Measurements from ENCODE around the gene NFKBIL1.

The NFKBIL1 gene

DNA sequence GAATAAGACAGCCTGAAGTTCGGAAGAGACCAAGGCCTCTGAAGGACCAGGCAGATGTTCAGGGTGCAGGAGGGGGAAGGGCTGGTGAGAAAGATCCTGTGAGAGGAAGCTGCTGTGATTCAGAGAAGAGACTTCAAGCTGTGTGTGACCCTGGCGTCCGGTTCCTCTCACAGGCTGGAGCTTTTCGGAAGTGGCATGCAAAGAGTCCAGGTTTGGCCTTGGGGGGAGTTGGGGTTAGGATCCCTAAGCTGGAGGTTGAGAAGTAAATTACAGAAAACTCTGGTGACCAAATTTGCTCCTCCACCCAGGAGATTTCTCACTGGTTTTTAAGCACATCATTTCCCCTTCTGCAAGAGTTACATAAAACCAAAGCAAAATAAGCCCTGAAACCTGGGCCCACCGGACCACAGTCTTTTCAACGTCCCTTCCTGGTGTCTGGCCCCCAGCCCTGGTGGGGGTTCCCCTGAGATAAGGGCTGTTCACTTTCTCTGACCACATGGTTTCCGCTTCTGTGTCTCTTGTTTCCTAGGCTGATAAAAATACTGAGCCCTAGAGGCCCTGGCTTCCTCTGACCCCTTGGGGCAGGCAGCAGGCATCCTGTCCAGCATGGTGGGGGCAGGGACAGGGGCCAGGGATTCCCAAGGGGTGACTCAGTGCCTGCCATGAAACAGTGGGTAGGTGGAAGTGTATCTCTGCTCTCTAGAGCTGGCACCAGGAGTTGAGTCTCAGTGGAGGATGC lies 12.7 kb downstream of the NFKBIL1 start:
- DNase-seq (ENCODE audit: low read depth) = no peak

DNA sequence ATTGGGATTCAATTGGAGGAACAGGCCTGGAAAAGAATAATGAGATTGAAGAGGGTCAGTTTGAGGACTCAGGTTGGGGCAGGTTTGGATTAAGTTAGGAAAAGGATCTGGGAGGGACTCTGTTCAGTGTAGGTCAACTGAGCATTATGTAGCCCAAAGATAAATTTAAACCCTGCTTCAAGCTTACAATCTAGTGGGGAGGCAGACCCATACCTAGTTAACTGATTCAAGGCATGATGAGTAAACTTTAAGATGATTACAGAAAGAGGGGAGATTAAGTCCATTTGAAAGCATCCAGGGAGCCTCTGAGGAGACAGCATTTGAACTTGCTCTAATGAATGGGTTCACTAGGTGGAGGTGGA lies 13.3 kb downstream of the NFKBIL1 start:
- DNase-seq (ENCODE audit: low read depth) = no peak

DNA sequence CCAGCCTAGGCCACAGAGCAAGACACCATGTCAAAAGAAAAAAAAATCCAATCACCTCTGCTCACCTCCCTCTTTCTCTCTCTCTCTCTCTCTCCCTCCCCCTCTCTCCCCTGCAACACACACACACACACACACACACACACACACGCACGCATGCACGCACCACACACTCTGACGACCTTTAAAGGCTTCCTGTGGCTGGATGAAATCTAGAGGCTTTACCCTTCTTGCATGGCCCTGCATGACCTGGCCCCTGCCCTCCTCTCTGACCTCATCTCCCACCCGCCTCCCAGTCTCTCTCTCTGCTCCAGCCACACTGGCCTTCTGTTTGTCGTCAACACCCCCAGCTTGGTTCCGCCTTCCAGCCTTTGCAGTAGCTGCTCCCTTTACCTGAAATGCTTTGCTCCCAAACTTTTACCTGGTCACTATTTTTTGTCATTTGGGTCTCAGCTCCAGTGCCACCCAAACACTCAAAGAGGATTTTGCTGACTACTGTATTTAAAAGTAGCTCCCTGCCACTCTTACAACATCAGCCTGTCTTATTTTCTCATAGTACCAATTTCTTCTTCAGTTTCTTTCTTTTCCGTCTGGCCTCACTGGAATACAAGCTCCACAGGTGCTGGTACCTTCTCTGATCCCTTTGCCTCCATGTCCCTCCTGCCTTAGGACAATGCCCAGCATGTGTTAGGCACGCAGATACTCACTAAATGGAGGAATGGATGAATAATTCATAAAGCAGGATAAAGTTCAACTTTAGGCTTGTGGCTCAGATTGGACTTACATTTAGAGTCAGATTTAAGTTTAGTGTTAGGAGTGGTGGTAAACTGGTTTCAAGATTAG lies 20.3 kb downstream of the NFKBIL1 start:
- no peak for DNase-seq (ENCODE audit: low read depth)

DNA sequence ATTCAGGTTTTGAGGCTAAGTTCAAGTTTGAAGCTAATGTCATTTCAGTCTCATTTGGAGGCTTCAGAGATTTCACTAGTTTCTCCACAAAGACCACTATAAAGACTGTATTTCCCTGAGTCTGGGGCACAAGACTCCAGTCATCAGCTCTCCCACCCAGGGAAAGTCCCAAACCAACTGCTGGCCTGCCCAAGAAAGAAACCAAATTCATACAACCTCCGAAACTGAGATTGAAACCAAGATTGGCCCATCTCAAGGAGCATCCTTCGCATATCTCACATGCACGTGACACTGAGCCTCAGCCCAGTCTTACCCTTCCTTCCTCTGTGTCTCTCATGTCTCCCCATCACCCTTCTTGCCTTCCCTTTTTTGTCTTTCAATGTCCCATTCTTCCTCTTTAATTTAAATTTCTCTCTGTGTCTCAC lies 21.1 kb downstream of the NFKBIL1 start:
- DNase-seq (ENCODE audit: low read depth) = peak; percentile 61

DNA sequence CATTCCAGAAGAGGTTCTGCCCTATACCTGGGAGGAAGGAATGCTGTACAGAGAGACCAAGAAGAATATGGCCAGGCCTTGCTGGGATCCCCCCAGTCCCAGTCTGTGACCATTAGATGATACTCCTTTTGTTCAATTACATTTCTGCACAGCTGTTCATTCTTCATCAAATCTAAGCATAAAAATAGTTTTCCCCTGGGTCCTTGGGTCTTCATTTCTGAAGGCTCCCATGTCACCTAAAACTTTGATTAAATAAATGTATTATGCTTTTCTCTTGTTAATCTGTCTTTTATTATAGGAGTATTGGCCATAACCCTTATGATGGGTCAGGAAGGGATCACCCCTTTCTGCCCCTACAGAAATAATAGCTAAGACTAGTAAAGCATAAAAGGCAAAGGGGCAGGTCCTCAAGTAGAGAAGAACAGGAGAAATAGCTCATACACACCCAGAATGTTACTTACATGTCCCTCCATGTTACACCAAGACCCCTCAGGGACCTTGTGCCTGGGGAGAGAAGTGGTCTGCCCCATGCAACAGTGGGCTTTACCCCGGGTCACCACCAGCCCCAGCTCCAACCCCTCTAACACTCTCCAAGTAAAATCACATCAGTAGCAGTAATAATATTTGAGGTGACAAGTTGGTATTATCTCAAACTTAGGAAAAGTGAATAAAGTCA lies 22.6 kb downstream of the NFKBIL1 start:
- no peak for DNase-seq (ENCODE audit: low read depth)

DNA sequence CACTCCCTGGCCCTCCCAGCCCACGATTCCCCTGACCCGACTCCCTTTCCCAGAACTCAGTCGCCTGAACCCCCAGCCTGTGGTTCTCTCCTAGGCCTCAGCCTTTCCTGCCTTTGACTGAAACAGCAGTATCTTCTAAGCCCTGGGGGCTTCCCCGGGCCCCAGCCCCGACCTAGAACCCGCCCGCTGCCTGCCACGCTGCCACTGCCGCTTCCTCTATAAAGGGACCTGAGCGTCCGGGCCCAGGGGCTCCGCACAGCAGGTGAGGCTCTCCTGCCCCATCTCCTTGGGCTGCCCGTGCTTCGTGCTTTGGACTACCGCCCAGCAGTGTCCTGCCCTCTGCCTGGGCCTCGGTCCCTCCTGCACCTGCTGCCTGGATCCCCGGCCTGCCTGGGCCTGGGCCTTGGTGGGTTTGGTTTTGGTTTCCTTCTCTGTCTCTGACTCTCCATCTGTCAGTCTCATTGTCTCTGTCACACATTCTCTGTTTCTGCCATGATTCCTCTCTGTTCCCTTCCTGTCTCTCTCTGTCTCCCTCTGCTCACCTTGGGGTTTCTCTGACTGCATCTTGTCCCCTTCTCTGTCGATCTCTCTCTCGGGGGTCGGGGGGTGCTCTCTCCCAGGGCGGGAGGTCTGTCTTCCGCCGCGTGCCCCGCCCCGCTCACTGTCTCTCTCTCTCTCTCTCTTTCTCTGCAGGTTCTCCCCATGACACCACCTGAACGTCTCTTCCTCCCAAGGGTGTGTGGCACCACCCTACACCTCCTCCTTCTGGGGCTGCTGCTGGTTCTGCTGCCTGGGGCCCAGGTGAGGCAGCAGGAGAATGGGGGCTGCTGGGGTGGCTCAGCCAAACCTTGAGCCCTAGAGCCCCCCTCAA lies 24.9 kb downstream of the NFKBIL1 start, which contains the start of gene LTA:
TSS of gene LTA (plus strand) at position 249 of the 871 bp plus-strand sequence. CDS start at position 703, 454 bp downstream.
- peak; percentile 72 for DNase-seq (ENCODE audit: low read depth)

DNA sequence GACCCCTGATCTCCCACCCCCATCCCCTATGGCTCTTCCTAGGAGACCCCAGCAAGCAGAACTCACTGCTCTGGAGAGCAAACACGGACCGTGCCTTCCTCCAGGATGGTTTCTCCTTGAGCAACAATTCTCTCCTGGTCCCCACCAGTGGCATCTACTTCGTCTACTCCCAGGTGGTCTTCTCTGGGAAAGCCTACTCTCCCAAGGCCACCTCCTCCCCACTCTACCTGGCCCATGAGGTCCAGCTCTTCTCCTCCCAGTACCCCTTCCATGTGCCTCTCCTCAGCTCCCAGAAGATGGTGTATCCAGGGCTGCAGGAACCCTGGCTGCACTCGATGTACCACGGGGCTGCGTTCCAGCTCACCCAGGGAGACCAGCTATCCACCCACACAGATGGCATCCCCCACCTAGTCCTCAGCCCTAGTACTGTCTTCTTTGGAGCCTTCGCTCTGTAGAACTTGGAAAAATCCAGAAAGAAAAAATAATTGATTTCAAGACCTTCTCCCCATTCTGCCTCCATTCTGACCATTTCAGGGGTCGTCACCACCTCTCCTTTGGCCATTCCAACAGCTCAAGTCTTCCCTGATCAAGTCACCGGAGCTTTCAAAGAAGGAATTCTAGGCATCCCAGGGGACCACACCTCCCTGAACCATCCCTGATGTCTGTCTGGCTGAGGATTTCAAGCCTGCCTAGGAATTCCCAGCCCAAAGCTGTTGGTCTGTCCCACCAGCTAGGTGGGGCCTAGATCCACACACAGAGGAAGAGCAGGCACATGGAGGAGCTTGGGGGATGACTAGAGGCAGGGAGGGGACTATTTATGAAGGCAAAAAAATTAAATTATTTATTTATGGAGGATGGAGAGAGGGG lies 26.1 kb downstream of the NFKBIL1 start:
- DNase-seq (ENCODE audit: low read depth) = no peak

DNA sequence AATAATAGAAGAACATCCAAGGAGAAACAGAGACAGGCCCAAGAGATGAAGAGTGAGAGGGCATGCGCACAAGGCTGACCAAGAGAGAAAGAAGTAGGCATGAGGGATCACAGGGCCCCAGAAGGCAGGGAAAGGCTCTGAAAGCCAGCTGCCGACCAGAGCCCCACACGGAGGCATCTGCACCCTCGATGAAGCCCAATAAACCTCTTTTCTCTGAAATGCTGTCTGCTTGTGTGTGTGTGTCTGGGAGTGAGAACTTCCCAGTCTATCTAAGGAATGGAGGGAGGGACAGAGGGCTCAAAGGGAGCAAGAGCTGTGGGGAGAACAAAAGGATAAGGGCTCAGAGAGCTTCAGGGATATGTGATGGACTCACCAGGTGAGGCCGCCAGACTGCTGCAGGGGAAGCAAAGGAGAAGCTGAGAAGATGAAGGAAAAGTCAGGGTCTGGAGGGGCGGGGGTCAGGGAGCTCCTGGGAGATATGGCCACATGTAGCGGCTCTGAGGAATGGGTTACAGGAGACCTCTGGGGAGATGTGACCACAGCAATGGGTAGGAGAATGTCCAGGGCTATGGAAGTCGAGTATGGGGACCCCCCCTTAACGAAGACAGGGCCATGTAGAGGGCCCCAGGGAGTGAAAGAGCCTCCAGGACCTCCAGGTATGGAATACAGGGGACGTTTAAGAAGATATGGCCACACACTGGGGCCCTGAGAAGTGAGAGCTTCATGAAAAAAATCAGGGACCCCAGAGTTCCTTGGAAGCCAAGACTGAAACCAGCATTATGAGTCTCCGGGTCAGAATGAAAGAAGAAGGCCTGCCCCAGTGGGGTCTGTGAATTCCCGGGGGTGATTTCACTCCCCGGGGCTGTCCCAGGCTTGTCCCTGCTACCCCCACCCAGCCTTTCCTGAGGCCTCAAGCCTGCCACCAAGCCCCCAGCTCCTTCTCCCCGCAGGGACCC lies 27.0 kb downstream of the NFKBIL1 start:
- no peak for DNase-seq (ENCODE audit: low read depth)

DNA sequence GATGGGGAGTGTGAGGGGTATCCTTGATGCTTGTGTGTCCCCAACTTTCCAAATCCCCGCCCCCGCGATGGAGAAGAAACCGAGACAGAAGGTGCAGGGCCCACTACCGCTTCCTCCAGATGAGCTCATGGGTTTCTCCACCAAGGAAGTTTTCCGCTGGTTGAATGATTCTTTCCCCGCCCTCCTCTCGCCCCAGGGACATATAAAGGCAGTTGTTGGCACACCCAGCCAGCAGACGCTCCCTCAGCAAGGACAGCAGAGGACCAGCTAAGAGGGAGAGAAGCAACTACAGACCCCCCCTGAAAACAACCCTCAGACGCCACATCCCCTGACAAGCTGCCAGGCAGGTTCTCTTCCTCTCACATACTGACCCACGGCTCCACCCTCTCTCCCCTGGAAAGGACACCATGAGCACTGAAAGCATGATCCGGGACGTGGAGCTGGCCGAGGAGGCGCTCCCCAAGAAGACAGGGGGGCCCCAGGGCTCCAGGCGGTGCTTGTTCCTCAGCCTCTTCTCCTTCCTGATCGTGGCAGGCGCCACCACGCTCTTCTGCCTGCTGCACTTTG lies 28.0 kb downstream of the NFKBIL1 start, which contains the start of gene TNF:
TSS of gene TNF (plus strand) at position 231 of the 567 bp plus-strand sequence. CDS start at position 408, 177 bp downstream.
- peak; percentile 78 for DNase-seq (ENCODE audit: low read depth)

DNA sequence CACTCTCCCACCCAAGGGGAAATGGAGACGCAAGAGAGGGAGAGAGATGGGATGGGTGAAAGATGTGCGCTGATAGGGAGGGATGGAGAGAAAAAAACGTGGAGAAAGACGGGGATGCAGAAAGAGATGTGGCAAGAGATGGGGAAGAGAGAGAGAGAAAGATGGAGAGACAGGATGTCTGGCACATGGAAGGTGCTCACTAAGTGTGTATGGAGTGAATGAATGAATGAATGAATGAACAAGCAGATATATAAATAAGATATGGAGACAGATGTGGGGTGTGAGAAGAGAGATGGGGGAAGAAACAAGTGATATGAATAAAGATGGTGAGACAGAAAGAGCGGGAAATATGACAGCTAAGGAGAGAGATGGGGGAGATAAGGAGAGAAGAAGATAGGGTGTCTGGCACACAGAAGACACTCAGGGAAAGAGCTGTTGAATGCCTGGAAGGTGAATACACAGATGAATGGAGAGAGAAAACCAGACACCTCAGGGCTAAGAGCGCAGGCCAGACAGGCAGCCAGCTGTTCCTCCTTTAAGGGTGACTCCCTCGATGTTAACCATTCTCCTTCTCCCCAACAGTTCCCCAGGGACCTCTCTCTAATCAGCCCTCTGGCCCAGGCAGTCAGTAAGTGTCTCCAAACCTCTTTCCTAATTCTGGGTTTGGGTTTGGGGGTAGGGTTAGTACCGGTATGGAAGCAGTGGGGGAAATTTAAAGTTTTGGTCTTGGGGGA lies 28.7 kb downstream of the NFKBIL1 start:
- no peak for DNase-seq (ENCODE audit: low read depth)

DNA sequence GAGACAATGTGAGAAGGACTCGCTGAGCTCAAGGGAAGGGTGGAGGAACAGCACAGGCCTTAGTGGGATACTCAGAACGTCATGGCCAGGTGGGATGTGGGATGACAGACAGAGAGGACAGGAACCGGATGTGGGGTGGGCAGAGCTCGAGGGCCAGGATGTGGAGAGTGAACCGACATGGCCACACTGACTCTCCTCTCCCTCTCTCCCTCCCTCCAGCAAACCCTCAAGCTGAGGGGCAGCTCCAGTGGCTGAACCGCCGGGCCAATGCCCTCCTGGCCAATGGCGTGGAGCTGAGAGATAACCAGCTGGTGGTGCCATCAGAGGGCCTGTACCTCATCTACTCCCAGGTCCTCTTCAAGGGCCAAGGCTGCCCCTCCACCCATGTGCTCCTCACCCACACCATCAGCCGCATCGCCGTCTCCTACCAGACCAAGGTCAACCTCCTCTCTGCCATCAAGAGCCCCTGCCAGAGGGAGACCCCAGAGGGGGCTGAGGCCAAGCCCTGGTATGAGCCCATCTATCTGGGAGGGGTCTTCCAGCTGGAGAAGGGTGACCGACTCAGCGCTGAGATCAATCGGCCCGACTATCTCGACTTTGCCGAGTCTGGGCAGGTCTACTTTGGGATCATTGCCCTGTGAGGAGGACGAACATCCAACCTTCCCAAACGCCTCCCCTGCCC lies 29.6 kb downstream of the NFKBIL1 start:
- DNase-seq (ENCODE audit: low read depth) = no peak

DNA sequence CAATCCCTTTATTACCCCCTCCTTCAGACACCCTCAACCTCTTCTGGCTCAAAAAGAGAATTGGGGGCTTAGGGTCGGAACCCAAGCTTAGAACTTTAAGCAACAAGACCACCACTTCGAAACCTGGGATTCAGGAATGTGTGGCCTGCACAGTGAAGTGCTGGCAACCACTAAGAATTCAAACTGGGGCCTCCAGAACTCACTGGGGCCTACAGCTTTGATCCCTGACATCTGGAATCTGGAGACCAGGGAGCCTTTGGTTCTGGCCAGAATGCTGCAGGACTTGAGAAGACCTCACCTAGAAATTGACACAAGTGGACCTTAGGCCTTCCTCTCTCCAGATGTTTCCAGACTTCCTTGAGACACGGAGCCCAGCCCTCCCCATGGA lies 30.2 kb downstream of the NFKBIL1 start:
- DNase-seq (ENCODE audit: low read depth) = no peak

DNA sequence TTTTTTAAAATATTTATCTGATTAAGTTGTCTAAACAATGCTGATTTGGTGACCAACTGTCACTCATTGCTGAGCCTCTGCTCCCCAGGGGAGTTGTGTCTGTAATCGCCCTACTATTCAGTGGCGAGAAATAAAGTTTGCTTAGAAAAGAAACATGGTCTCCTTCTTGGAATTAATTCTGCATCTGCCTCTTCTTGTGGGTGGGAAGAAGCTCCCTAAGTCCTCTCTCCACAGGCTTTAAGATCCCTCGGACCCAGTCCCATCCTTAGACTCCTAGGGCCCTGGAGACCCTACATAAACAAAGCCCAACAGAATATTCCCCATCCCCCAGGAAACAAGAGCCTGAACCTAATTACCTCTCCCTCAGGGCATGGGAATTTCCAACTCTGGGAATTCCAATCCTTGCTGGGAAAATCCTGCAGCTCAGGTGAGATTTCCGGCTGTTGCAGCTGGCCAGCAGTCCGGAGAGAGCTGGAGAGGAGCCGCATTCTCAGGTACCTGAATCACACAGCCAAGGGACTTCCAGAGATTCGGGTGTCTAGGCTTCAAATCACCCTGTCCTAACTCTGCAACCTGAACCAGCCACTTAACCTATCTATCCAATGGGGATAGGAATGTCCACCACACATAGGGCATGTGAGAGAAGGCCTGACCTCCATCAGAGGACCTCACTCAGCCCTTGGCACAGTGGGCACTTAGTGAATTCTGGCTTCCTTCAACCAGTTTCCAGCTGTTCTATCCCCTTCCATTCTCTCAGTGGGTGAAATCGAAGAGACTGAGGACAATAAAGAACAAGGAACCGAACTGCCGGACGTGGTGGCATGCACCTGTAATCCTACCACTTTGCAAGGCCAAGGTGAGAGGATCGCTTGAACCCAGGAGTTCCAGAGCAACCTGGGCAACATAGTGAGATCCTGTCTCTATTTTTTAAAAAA lies 31.0 kb downstream of the NFKBIL1 start:
- no peak for DNase-seq (ENCODE audit: low read depth)

DNA sequence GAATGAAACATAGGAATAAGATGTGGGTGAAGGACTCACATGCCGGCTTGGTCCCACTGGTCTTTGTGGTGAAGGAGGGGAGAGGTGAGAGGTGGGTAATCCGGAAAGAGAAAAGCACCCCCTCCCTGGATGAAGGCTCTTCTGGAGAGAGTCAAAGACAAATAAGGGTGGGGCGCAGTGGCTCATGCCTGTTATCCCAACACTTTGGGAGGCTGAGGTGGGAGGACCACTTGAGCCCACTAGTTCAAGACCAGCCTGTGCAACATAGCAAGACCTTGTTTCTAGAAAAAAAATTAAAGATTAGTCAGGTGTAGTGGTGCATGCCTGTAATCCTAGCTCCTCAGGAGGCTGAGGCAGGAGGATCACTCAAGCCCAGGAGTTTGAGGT lies 31.7 kb downstream of the NFKBIL1 start:
- no peak for DNase-seq (ENCODE audit: low read depth)

DNA sequence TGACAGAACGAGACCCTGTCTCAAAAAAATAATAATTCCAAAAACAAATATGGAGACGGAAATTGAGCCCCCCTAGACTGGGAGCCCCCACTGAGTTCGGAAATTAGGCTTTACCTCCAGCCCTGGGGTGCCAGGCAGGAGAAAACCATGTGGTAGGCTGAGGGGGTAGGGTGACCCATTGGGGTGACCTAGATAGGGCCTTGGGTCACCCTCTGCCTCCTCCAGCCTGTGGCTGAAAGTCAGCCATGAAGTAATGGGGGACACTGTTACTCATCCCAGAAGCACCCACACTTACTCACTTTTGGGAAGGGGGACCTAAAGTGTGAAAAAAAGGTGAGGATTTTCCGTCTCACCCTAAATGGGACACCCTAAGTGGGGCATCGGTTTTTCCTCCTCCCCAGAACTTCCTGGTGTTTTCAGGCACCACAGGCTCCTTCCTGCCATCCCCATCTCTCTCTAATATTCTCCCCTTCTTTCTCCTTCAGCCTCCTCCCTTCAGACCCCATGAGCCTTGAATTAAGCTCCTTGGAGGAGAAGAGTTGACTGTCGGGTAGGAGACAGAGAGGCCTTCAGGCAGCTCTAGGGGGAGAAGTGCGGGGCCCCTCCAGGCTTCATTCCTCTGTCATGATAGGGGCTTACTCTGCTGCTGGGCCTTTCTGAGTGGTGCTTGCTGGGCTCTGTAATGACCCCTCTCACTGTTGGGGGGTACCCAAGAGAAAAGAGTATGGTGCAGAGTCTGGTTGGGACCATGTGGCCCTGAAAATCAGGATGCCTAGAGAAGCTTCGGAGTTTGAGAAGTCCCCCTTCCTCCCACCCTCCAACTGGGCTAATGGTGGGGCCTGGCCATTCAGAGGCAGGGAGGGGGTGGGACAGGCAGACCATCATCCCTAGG lies 32.4 kb downstream of the NFKBIL1 start:
- no peak for DNase-seq (ENCODE audit: low read depth)

DNA sequence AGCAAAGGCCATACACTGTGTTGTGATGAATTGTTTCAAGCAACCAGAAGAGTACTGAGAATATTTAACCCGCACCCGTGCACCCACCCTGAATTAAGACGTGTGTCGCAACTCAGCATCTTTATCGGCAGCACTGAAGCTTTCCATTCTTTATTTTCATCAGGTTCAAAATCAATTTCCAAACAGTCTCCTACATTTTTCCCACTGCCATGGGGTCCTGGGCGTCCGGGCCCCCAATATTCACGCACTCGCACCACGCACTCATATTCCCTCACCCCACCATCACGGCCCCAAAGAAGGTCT lies 33.0 kb downstream of the NFKBIL1 start:
- no peak for DNase-seq (ENCODE audit: low read depth)
